NCI-H774 (cell line): ENCODE data around the gene SLC4A2.

Experiments used
- DNase-seq: peaks from one replicate; lab custom pipeline; 2025; lab: John Stamatoyannopoulos, UW

SLC4A2 gene

DNA sequence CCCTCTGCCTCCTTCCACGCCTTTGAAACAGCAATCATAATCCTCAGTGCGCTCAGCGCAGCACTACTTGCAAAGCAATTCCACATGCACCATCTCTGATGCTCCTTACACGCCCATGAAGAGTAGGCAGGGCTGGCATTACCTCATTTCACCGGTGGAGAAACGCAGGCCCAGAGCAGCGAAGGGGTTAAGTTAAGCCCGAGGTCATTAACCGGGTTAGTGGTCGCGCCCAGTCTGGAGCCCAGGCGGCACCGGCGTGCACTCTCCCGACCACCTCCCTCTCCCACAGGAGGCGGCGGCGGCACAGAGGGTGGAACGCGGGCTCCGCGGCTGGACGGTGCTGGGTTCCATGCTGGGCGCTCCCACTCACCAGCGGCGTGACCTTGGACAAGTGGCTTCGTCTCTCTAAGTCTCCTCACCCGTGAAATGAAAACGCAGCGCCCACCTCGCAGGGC lies 20.7 kb downstream of the SLC4A2 start:
- no peak for DNase-seq

DNA sequence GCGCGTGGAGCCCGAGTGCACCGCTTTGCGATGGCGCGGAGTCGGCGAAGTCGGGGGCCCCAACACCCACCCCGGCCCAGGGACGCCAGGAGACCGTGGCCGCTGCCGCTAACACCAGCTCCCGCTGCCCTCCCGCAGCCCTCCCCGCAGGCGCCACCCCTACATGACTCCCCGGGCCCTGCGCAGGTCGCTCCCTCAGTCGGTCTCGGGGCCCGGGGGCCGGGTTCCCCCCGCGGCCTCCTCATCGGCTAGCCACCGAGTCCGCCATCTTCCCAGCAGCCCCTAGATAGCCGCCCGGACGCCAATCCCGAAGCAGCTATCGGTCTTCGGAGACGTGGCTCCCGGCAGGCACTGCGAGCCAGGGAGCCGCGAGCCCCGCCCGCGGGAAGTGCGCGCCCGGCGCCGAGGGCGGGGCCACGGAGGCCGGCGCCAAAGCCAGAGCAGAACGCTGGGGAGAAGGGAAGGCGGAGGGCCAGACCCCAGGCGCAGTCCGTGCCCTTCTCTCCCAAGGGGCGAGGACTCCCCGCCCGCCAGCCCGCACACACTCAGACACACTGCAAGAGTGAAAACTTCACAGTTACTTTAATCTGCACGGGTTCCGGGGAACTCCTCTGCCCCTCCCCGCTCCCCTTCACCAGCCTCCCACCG lies 21.3 kb downstream of the SLC4A2 start, which contains the start of gene FASTK:
Gene FASTK, minus strand, starts transcription at position 288 of the 648 bp plus-strand sequence. Its CDS starts 43 bp downstream, at position 245.
- peak; percentile 91 for DNase-seq

DNA sequence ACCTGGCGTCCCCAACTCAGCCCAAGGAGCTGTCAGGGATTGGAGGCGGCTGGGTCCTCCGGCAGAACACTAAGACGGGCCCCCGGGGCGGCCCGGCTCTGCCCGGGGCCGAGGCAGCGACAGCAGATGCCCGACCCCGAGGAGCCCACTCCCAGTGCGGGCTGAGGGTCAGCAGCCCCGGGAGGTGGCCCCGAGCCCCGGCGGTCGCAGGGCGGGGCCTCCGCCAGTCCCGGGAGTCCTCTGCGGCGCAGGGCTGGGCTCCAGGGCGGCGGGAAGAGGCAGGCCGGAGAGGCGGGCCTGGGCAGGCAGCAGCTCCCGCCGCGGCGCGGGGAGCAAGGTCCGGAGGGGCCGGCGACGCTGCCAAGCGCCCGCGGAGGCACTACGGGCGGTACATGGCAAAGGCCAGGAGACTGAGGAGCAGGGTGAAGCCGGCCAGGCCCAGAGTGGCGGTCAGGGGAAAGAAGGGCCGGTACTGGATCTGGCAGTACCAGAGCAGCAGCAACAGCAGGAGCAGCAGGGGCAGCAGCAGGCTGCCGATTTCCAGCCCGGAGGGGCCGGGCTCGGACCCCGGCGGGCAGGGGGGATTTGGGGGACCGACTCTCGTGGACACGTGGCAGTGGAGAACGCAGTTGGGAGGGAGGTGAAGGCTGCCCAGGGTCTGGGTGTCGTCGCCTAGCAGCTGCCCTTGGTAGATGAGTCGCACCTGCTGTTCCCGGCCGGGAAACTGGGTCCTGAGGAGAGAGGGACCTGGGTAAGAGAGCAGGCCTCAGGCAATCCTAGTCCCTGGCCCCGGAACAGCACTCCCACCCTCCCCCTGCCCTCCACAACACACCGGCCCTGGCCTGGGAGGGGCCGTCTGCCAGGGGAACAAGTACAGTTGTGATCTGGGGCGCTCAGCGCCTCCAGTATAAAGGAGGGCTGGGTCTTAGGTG lies 22.0 kb downstream of the SLC4A2 start:
- DNase-seq = peak; percentile 9

- no peak for DNase-seq
Measured at GRCh38 chr7:151082141-151083070, 23.0 kb downstream of the SLC4A2 start.

DNA sequence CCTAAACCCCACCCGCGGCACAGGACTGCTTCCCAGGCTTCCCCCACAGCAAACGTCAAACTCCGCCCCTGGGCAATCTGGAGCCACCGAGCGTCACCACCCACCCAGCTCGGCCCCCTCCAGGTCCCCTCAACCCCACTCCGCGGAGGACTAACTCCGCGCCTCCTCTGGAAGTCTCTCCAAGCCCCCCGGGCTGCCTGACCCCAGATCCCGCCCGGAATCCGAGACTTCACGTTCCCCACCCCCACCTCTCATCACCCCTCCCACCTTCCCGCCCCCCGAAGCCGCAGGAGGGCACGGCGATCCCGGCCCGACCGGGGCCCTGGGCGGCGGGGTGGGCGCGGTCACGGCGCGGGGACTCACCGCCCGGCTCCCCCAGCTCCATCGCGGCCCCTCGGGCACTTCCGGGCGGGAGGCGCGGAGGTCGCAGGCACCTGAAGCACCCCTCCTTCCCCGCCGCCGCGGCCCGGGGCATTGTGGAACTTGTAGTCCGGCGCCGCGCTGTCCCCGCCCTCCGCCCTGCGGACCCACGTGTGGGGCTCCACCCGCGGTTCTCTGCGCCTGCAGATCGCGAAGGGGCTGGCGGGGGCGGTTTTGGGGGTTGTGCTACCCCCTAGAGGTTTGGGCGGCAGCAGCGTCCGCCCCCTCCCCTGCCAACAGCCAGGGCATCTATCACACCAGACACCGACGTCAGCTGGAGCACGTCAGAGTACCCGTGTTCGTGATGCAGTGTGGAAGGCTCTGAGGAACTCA lies 23.9 kb downstream of the SLC4A2 start, which contains the start of gene TMUB1:
Gene TMUB1, minus strand, starts transcription at position 423 of the 753 bp plus-strand sequence. CDS start 930 bp downstream, outside the sequence.
- peak; percentile 40 for DNase-seq

DNA sequence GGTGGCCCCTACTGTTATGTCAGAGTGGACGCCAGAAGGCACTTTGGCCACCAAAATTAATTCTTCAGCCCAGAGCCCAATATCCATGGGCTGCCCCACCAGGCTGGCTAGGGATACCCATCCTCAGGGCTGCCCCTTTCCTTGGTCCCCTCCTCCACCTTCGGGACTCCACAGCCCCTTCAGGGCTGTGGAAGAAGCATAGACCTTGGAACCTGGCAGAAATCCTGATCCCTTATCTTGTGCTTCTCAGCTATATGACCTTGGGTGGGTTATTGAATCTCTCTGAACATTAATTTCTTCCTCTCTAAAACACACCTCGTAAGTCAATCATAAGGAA lies 24.4 kb downstream of the SLC4A2 start:
- no peak for DNase-seq

GRCh38 chr7:151085329-151085690 lies 25.9 kb downstream of the SLC4A2 start:
- DNase-seq = no peak

- peak; percentile 81 for DNase-seq
Measured at GRCh38 chr7:151085691-151086620, 26.6 kb downstream of the SLC4A2 start, which contains the start of gene AGAP3. TSS of gene AGAP3 (plus strand) at chr7:151086475. CDS start at chr7:151086742, 267 bp downstream.

DNA sequence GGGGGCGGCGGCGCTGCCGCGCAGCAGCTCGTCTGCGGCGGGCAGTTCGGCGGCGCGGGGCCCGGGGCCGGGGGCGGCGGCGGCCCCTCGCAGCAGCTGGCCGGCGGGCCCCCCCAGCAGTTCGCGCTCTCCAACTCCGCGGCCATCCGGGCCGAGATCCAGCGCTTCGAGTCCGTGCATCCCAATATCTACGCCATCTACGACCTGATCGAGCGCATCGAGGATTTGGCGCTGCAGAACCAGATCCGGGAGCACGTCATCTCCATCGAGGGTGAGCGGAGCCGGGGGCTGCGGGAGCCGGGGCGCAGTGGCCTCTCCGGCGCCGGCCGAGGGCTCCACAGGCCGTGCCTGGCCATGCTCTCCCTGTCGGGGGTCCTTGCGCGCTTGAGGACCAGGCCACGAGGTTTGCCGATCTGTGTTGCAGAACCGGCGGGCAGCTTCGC lies 27.4 kb downstream of the SLC4A2 start:
- peak; percentile 11 for DNase-seq

DNA sequence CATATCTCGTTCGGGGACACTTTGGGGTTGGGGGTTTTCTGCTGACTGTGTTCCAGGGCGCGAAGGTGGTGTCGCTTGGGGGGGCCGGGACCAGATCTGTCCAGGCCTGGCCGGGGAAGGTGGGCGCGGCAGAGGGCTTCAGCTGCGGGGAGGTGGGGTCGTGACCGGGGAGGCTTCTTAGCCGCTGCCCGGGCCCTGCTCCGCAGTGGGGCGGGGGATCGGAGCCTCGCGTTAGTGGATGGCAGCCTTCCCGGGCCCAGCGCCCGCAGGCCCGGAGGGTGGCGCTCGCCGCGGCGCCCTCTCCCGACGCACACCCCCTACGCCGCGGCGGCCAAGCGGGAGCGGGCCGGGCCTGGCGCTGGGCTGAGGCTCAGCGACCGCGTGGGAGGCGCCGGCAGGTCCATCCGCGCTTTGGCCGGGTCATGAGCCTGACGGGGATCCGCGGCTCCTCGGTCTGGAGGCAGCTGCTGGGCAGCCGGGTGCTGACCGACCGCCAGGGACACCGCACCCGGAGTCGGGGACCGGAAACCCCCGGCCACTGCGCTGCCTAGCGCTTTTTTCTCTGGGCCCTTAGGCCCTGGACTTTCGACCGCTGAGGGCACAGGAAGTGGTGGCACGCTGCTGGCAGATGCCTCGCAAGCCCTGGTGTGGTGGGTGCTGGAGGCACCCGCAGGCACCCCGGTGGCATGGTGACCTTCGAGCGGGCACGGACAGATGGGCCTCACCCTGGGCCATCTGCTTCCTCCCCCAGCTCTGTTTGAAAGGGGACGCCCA lies 28.0 kb downstream of the SLC4A2 start:
- DNase-seq = no peak

DNA sequence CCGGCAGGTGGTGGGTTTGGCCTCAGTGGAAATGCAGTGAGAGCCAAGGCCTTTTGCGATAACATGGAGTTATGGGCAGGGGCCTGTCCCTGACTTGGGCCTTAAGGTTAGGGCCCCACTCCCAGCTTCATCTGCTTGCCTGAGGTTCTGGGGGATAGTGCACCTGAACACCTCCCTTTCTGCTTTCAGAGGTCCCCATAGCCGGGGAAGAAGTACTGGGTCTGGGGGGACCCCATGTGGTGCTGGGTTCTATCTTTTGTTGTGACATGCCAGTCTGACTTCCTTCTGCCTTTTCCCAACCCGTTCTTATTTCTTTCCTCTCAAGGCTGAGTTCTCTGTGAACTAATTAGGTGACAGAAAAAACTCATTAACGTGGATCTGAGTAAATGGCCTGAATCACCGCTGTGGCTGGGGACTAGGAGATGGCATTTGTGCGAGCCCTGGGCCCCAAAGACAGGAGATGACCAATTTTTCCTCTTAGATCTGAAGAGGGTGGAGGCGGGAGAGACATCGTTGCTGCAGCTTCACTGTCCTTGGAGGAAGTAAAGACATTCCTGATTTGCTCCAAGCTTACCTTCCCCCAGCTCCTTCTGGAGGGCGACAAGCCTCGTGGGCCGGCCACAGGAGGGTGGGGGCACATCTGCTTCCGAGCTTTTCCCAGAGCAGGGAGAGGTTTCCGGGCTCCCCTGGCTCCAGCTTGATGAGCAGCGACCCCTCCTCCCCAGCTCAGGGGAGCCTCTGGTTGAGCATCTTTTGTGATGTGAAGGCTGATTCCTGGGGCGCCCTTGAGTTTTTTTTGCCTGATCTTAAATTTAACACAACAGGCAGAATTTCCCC lies 28.8 kb downstream of the SLC4A2 start:
- no peak for DNase-seq

DNA sequence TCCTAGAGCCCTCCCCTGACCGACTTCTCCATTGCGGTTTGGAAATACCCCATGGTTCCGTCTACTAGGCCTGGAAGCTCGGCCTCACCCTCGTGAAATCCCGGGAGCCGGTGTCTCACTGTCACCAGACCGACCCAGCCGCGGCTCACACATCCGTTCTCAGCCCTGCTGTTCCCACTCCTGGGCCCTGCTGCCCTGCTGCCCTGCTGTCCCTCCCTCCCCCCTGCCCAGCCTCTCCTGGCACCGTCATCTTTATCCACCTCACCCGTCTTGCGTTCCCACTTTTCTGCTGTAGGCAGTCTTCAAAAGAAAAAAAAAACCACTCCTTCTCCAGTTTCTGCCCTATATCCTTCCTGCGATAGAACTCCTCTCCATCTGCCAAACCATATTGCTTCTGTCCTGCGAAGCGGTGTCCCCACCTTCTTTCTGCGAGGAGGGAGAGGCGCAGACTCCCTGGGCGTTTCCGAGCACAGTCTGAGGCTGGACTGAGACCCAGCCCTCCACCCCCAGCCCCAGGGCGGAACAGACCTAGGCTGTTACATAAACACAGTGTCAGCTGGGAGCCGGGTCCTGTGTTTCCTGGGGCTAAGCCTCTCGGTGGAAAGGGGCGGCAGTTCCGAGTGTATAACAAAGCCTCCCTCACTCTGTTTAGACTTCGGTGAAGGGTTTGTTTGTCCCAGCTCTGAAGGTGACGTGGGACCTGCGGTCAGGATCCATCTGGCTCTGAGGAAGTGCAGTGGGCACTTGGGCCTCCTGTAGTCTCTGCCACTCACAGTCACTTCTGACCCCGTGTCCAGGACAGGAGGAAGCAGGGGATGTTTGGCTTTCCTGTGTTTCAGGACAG lies 29.7 kb downstream of the SLC4A2 start:
- DNase-seq = no peak

GRCh38 chr7:151089893-151090730 lies 30.7 kb downstream of the SLC4A2 start:
- no peak for DNase-seq

- DNase-seq = no peak
Measured at GRCh38 chr7:151091003-151091402, 31.6 kb downstream of the SLC4A2 start.

DNA sequence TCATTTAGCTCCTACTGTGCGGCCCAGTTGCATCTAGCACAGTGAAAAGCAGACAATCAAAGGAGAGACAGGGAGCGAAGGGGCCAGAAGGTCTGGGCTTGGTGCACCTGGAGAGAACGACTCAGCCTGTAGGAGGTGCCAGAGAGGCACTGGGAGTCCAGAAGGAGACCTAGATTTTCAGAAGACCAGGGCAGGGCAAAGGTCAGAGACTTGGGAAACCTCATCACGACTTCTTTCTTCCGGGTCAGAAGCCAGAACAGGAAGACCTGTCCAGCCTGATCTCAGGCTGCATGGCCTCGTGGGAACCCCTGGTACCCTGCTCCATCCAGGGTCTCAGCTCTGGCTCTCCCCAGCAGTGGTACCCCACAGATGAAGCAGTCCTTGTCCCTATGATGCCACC lies 32.0 kb downstream of the SLC4A2 start:
- no peak for DNase-seq

- no peak for DNase-seq
Measured at GRCh38 chr7:151091988-151092387, 32.6 kb downstream of the SLC4A2 start.
